ENCODE data around the gene GLP1R.
"Not testable (repeated sequence)": the region's sequence is repeated elsewhere in the genome, so short reads cannot be mapped to it uniquely, and the experiment has no call there.

The GLP1R gene

GRCh38 chr6:39136207-39136606, 87.6 kb downstream of the GLP1R start:
- FAIRE-seq, result not testable (repeated sequence)

GRCh38 chr6:39137245-39137644, 88.7 kb downstream of the GLP1R start:
- FAIRE-seq, result no peak
